Keratinocyte (primary cell): Measurements from ENCODE around the gene APCDD1L. TPM values are rescaled to one million over a fixed set of nuclear protein-coding genes. Genes with fewer than 3 reads are reported as not detected.

Source experiments
- DNase-seq: peaks from one replicate; pipeline ENCODE4 v3.0.0-alpha.2; 2011; ENCODE audit warnings: low read depth, missing footprints, low spot score
- FAIRE-seq: peaks from 2 replicates; lab custom pipeline; 2011; peaks lifted over from hg19 to GRCh38; lab: Jason Lieb, UNC
- H2AFZ ChIP-seq: 2 replicates; pipeline ENCODE4 v1.6.0; 2012; ENCODE audit warnings: low read length, control low read depth, inconsistent platforms; ENCODE audit not compliant: control insufficient read depth
- H3K27ac ChIP-seq: 2 replicates; pipeline ENCODE4 v1.5.1; 2011; ENCODE audit warnings: low read length; ENCODE audit not compliant: control insufficient read depth, insufficient read depth
- H3K27me3 ChIP-seq: 3 replicates; pipeline ENCODE4 v1.6.0; 2011; ENCODE audit warnings: low read length; ENCODE audit not compliant: control insufficient read depth, insufficient read depth; ENCODE audit errors: extremely low read depth
- H3K36me3 ChIP-seq, 2 experiments: 2 replicates in 1 of 2; 3 replicates in 1 of 2; pipeline ENCODE4 v1.5.1; 2011; ENCODE audit warnings: low read length in 2 of 2, mild to moderate bottlenecking in 1 of 2; ENCODE audit not compliant: control insufficient read depth in 2 of 2, insufficient read depth in 2 of 2; ENCODE audit errors: extremely low read depth in 1 of 2
- H3K4me1 ChIP-seq: 3 replicates; pipeline ENCODE4 v1.5.1; 2011; ENCODE audit warnings: low read length; ENCODE audit not compliant: control insufficient read depth, insufficient read depth; ENCODE audit errors: extremely low read depth
- H3K4me2 ChIP-seq: 3 replicates; pipeline ENCODE4 v1.6.0; 2011; ENCODE audit warnings: low read depth, low read length; ENCODE audit not compliant: control insufficient read depth, insufficient read depth; ENCODE audit errors: extremely low read depth
- H3K4me3 ChIP-seq, 3 experiments: fragments of 200-600 bp in 1 of 3; sonication (generic) in 1 of 3; 2 replicates in 2 of 3; 3 replicates in 1 of 3; pipeline ENCODE4 v1.5.1; 2011 to 2016; ENCODE audit warnings: low read length in 3 of 3, mild to moderate bottlenecking in 3 of 3, control low read depth in 2 of 3, inconsistent platforms in 1 of 3, low read depth in 1 of 3, mixed read lengths in 1 of 3, mixed run types in 1 of 3, moderate library complexity in 1 of 3; ENCODE audit not compliant: control insufficient read depth in 2 of 3, insufficient read depth in 2 of 3; ENCODE audit errors: extremely low read depth in 1 of 3
- H3K79me2 ChIP-seq: 2 replicates; pipeline ENCODE4 v1.6.0; 2012; ENCODE audit warnings: low read length; ENCODE audit not compliant: control insufficient read depth, insufficient read depth
- H3K9ac ChIP-seq: 3 replicates; pipeline ENCODE4 v1.6.0; 2011; ENCODE audit warnings: low read length; ENCODE audit not compliant: control insufficient read depth, insufficient read depth; ENCODE audit errors: extremely low read depth
- H3K9me1 ChIP-seq: 3 replicates; pipeline ENCODE4 v1.6.0; 2011; ENCODE audit warnings: low read length; ENCODE audit not compliant: control insufficient read depth, insufficient read depth; ENCODE audit errors: extremely low read depth
- H3K9me3 ChIP-seq: 2 replicates; pipeline ENCODE4 v1.5.1; 2012; ENCODE audit warnings: low read depth, low read length; ENCODE audit not compliant: control insufficient read depth
- H4K20me1 ChIP-seq: 3 replicates; pipeline ENCODE4 v1.6.0; 2011; ENCODE audit warnings: low read length; ENCODE audit not compliant: control insufficient read depth, insufficient read depth; ENCODE audit errors: extremely low read depth
- CTCF ChIP-seq, 3 experiments: IDR thresholded peaks in 1 of 3; conservative IDR thresholded peaks in 1 of 3; optimal IDR thresholded peaks in 1 of 3; 2 replicates in 2 of 3; 3 replicates in 1 of 3; pipeline versions ENCODE3 to v1.5.1; 2011; ENCODE audit warnings: low read length in 3 of 3, mild to moderate bottlenecking in 3 of 3, moderate library complexity in 2 of 3, control low read depth in 1 of 3, inconsistent platforms in 1 of 3; ENCODE audit not compliant: insufficient read depth in 2 of 3; ENCODE audit errors: extremely low read depth in 1 of 3
- EZH2 ChIP-seq: IDR thresholded peaks from one replicate; pipeline ENCODE4 v1.6.1; 2012; ENCODE audit warnings: inconsistent platforms, mild to moderate bottlenecking, low read length, moderate library complexity
- dilution Hi-C: fragments of 300-500 bp; cut with MboI; formaldehyde crosslinking; loops from one replicate; pipeline ENCODE4 v1.7.0; 2020; ENCODE audit warnings: low sequenced_read_pairs; ENCODE audit not compliant: extremely low pct_ligation_motif_present
- polyA plus RNA-seq, 5 experiments: library from polyadenylated mRNA; depleted of rRNA in 3 of 5; stranded (reverse) in 3 of 5; stranded (forward) in 1 of 5; unstranded in 1 of 5; fragments of >200 nt; gene quantifications; 1 replicate in 1 of 5; 2 replicates in 3 of 5; 3 replicates in 1 of 5; pipeline versions ENCODE4 v1.2.1 to v1.2.3, GENCODE V29; 2011 to 2012; ENCODE audit warnings: missing spikeins in 2 of 5, low read depth in 1 of 5, low replicate concordance in 1 of 5

The APCDD1L gene
- polyA plus RNA-seq, 1 donor (not counting 4 experiments of a cell fraction or from before 2014, with no cell fraction given) = 0.67 TPM

DNA sequence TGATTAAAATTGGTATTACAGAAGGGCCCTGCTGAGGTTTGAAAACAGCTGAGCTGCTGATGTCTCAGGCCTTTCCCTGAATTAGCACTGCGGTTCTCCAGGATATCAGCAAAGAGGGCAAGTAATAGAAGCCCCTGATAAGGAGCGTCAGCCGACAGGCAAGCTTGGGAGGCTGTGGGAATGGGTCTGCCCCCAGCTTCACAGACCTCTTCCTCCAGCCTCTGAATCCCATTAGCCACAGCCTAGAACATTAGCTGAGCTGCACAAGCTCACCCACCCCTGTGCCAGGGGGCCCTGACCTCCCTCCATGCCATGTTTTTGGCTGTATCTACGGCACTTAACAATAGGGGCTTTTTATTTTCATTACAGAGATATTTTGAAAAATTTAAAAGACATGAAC is 66.2 kb downstream of the APCDD1L start:
- FAIRE-seq (no peak), DNase-seq (no peak)
- Histone ChIP-seq H3K27ac (no peak overlapping the region), H3K27me3 (no peaks in the 10 kb centered on the region), H3K9me1 (no peaks in the 10 kb centered on the region), H3K9me3 (no peaks in the 10 kb centered on the region), H4K20me1 (no peaks in the 10 kb centered on the region), H3K4me3 (no peak overlapping the region), H3K79me2 (no peaks in the 10 kb centered on the region), H3K4me1 (no peaks in the 10 kb centered on the region), H2AFZ (no peak overlapping the region), H3K4me2 (no peak overlapping the region), H3K9ac (no peak overlapping the region), H3K36me3 (peaks cover 8 to 14% of the 10 kb centered on the region in 2 experiments)
- dilution Hi-C loops = no loop called here
- TF ChIP-seq EZH2 (no peak), CTCF (optimal IDR thresholded peaks at IDR 0.05 in 1 of 3, IDR thresholded peaks at IDR 0.05 in 1 of 3, conservative IDR thresholded peaks at IDR 0.05 in 1 of 3; ENCODE audit: extremely low read depth in 1 of 3, insufficient read depth in 2 of 3, low read length in 3 of 3) (no peak)

DNA sequence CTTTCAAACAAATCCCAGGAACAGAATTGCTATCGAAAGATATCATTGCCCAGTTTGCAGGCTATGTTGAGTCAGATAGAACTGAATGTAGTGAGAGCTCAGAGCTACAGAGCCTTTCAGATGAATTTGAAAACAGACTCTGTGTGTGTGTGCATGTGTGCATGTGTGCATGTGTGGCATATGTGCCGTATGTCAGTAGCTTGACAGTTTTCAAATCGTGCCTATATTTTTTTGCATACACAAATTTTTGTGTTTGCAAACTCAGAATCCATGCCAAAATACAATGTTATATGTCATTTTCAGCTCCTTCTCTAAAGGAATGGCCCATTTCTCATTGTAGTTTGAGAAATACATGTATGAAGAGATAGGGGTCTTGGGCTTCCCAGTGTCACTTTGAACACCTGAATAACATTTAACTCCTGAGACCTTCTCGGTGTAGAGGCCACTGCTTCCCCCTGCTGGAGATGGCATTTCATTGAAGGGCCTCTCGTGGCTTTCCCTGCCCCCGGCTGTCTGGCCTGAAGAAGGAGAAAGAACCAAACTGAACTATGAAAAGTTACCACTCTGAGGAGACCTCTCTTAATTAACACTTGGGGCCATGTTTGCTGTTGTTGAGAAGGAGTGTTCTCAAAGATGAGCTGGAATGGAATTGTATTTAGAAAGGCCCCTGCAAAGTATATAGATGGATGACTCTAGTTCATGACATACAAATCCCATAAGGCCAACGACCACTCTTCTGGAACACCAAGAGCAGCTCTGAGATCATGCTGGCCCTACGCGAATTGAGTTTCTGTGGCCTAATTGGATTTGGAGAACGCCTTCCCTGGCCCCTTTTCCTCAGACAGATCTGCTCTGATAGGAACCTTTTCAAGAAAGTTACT is 67.4 kb downstream of the APCDD1L start:
- H3K4me3 ChIP-seq = no peak overlapping the region
- H2AFZ ChIP-seq = no peak overlapping the region
- dilution Hi-C loops = no loop called here
- peaks cover 2% of the 10 kb centered on the region for H3K79me2 ChIP-seq
- H3K27me3 ChIP-seq = no peaks in the 10 kb centered on the region
- H3K36me3 ChIP-seq = peaks cover 11 to 15% of the 10 kb centered on the region in 2 experiments
- peak; percentile 70 to 77 (median 76) for TF ChIP-seq CTCF (optimal IDR thresholded peaks at IDR 0.05 in 1 of 3, IDR thresholded peaks at IDR 0.05 in 1 of 3, conservative IDR thresholded peaks at IDR 0.05 in 1 of 3; ENCODE audit: extremely low read depth in 1 of 3, insufficient read depth in 2 of 3, low read length in 3 of 3)
- TF ChIP-seq EZH2 = no peak
- H3K9ac ChIP-seq = no peak overlapping the region
- no peak overlapping the region for H3K27ac ChIP-seq
- DNase-seq (no peak), FAIRE-seq (peak; percentile 36)
- no peaks in the 10 kb centered on the region for H3K9me1 ChIP-seq
- no peak overlapping the region for H3K4me2 ChIP-seq
- no peaks in the 10 kb centered on the region for H4K20me1 ChIP-seq
- no peaks in the 10 kb centered on the region for H3K9me3 ChIP-seq
- no peaks in the 10 kb centered on the region for H3K4me1 ChIP-seq
